Upper lobe of right lung (tissue), 1 donor: ENCODE results near the gene COL5A1. TPM values are rescaled to one million over a fixed set of nuclear protein-coding genes. Genes with fewer than 3 reads are reported as not detected.

Experiments used
- ATAC-seq: fragments of 200-7000 bp; cut with Tn5 transposase; one replicate; pipeline ENCODE4 v1.9.1; 2020; ENCODE audit warnings: mild to moderate bottlenecking, moderate library complexity
- DNase-seq: peaks from one replicate; pipeline ENCODE4 v3.0.0-alpha.2; 2020
- H3K27ac ChIP-seq: fragments of 200-600 bp; one replicate; pipeline ENCODE4 v1.8.0; 2022
- H3K27me3 ChIP-seq: fragments of 200-600 bp; one replicate; pipeline ENCODE4 v1.8.0; 2022; ENCODE audit warnings: mild to moderate bottlenecking
- H3K36me3 ChIP-seq: fragments of 200-600 bp; one replicate; pipeline ENCODE4 v1.8.0; 2022
- H3K4me1 ChIP-seq: fragments of 200-600 bp; one replicate; pipeline ENCODE4 v1.8.0; 2022
- H3K4me3 ChIP-seq: fragments of 200-600 bp; one replicate; pipeline ENCODE4 v1.8.0; 2022; ENCODE audit warnings: mild to moderate bottlenecking
- H3K9me3 ChIP-seq: fragments of 200-600 bp; one replicate; pipeline ENCODE4 v1.8.0; 2022
- CTCF ChIP-seq: fragments of 200-600 bp; IDR thresholded peaks from one replicate; pipeline ENCODE4 v1.8.0; 2022; ENCODE audit warnings: antibody characterized with exemption
- intact Hi-C: fragments of 100-400 bp; cut with DNase I; formaldehyde crosslinking; loops from one replicate; pipeline ENCODE4 v1.11.0; 2022
- total RNA-seq: library from RNA; stranded (reverse); fragmentation: NEBNext Ultra II Directional; extraction: Animal tissue kit (Norgen Biotek cat#: 25700); gene quantifications from one replicate; pipeline ENCODE4 v1.2.1, GENCODE V29; 2021
- donor health status: DM: no; HTN: yes; CAD: no; lungs with severe emphysema.

Gene COL5A1
- total RNA-seq, 1 donor from 2014 or later, result 37.8 TPM

DNA sequence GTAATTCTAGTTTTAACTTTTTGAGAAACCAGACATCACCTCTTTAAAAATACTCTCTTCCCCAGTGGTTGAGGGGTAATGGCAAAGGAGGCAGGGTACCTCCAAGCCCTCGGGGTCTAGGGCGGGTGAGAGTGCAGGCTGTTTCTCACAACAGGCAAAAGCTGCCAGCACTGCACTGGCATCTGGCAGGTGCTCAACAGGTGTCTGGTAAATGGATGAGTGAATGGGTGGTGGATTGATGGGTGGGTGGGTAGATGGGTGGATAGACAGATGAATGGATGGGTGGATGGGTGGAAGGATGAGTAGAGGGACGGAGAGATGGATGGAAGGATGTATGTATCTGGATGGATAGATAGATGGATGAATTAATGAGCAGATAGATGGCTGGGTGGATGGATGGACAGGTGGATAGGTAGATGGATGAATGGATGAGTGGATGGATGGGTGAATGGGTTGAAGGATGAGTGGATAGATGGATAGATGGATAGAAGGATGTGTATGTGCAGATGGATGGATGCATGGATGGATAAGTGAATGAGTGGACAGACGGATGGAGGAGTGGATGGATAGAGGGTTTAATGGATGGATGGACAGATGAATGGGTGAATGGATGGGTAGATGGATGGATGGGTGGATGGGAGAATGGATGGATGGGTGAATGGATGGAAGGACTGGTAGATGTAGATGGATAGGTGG is 84.6 kb downstream of the COL5A1 start:
- H3K36me3 ChIP-seq, result peaks cover 3% of the 10 kb centered on the region
- no peak overlapping the region for H3K4me3 ChIP-seq
- no peak for TF ChIP-seq CTCF
- H3K27ac ChIP-seq, result no peak overlapping the region
- intact Hi-C loops, result no loop called here
- H3K27me3 ChIP-seq, result peaks cover 3% of the 10 kb centered on the region
- H3K4me1 ChIP-seq, result no peaks in the 10 kb centered on the region
- no peak for ATAC-seq
- H3K9me3 ChIP-seq, result no peaks in the 10 kb centered on the region
- no peak for DNase-seq

- no peak for DNase-seq
- Histone ChIP-seq H3K27me3 (peaks cover 3% of the 10 kb centered on the region), H3K9me3 (no peaks in the 10 kb centered on the region), H3K27ac (no peak overlapping the region), H3K4me1 (no peaks in the 10 kb centered on the region), H3K36me3 (peaks cover 3% of the 10 kb centered on the region), H3K4me3 (no peak overlapping the region)
- no peak for ATAC-seq
- no peak for TF ChIP-seq CTCF
- intact Hi-C loops, result no loop called here
These were observed 85.1 kb downstream of the COL5A1 start for GRCh38 chr9:134726722-134727034.

DNA sequence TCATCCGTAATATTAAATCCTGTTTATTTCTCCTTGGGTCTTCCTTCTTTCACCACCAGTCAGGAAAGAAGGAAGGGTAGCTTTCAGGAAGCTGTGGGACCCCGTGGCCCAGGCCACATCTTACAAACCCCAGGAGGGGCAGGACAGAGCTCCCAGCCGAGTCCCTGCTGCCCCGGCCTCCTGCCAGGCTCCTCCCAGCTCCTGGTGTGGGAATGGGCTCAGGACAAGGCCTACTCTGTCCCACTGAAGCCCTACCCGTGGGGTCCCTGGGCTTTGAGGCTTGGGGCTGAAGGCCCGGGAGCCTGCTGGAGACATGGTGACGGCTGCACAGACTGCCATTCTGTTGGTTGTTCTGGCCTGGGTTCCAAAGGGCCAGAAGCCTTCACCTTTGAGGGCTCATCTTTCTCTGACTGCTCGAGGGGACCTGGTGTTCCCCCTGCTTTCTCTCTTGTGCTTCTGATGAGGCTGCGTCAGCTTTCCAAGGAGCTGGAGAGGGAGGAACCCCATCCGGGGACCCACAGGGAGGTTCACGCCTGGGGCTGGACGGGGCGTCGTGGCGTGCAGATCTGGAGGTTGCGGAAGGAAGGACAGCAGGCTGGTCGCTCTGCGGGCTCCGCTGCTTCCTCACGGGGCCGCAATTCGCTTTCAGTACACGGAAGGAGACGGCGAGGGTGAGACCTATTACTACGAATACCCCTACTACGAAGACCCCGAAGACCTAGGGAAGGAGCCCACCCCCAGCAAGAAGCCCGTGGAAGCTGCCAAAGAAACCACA is 86.6 kb downstream of the COL5A1 start:
- DNase-seq (no peak), ATAC-seq (no peak)
- TF ChIP-seq CTCF, result no peak
- H3K4me1 ChIP-seq, result peaks cover 3% of the 10 kb centered on the region
- H3K27me3 ChIP-seq, result no peaks in the 10 kb centered on the region
- H3K27ac ChIP-seq, result no peak overlapping the region
- peaks cover 3% of the 10 kb centered on the region for H3K36me3 ChIP-seq
- H3K4me3 ChIP-seq, result no peak overlapping the region
- intact Hi-C loops, result no loop called here
- no peaks in the 10 kb centered on the region for H3K9me3 ChIP-seq

- intact Hi-C loops, result no loop called here
- H3K4me3 ChIP-seq, result no peak overlapping the region
- H3K36me3 ChIP-seq, result peaks cover 3% of the 10 kb centered on the region
- no peaks in the 10 kb centered on the region for H3K27me3 ChIP-seq
- peaks cover 8% of the 10 kb centered on the region for H3K4me1 ChIP-seq
- no peak overlapping the region for H3K27ac ChIP-seq
- ATAC-seq (no peak), DNase-seq (no peak)
- TF ChIP-seq CTCF, result no peak
- H3K9me3 ChIP-seq, result no peaks in the 10 kb centered on the region
These were observed 87.3 kb downstream of the COL5A1 start for GRCh38 chr9:134728801-134729495.

DNA sequence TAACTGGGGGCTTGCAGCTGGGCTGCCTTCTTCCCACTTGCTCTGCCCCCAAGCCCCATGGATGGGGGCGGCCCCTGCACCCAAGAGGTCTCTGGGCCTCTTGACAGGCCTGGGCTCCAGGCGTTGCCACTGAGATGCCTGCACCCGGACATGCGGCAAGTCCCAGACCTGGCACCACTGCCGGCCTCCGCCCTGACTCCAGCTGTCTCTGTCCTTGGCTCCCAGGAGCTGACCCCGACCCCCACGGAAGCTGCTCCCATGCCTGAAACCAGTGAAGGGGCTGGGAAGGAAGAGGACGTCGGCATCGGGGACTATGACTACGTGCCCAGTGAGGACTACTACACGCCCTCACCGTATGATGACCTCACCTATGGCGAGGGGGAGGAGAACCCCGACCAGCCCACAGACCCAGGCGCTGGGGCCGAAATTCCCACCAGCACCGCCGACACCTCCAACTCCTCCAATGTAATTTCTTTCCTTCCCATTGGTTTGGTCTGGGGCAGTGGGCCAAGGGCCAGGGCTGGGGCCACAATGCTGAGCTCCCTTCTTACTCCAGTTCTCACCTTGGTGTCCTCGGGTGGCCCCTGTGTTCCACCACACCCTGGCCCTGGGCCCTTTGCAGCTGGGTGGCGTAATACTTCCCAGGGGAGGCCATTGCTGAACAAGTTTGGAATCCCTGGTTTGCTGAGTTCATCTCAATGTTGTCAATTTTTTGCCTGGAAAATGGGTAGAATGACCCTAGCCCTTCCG is 88.6 kb downstream of the COL5A1 start:
- H3K9me3 ChIP-seq, result no peaks in the 10 kb centered on the region
- H3K36me3 ChIP-seq, result peaks cover 3% of the 10 kb centered on the region
- no peak for TF ChIP-seq CTCF
- no peak for DNase-seq
- no peak overlapping the region for H3K4me3 ChIP-seq
- intact Hi-C loops, result no loop called here
- H3K27me3 ChIP-seq, result no peaks in the 10 kb centered on the region
- no peak overlapping the region for H3K27ac ChIP-seq
- no peak for ATAC-seq
- H3K4me1 ChIP-seq, result peaks cover 14% of the 10 kb centered on the region
